SIG-M5 (cell line): ENCODE measurements around the gene ARMH2.
"Not testable (repeated sequence)": the region's sequence is repeated elsewhere in the genome, so short reads cannot be mapped to it uniquely, and the experiment has no call there.

Experiments
- DNase-seq: peaks from one replicate; lab custom pipeline; 2025; lab: John Stamatoyannopoulos, UW

ARMH2 gene

GRCh38 chr6:24818346-24818745 lies 19.6 kb upstream of the ARMH2 start:
- DNase-seq = no peak

- DNase-seq = no peak
These were observed 11.0 kb upstream of the ARMH2 start for GRCh38 chr6:24809728-24810127.

- no peak for DNase-seq
These were observed 8.9 kb upstream of the ARMH2 start for GRCh38 chr6:24807584-24807983.

- DNase-seq = no peak
These were observed 3.7 kb upstream of the ARMH2 start for GRCh38 chr6:24802271-24803059.

GRCh38 chr6:24799541-24799915 lies 811 bp upstream of the ARMH2 start:
- DNase-seq = no peak

GRCh38 chr6:24797596-24798216 lies 1.0 kb downstream of the ARMH2 start:
- DNase-seq = no peak

GRCh38 chr6:24796616-24797290 lies 2.0 kb downstream of the ARMH2 start:
- no peak for DNase-seq

GRCh38 chr6:24795106-24795505 lies 3.6 kb downstream of the ARMH2 start:
- DNase-seq = no peak

GRCh38 chr6:24788031-24788665 lies 10.6 kb downstream of the ARMH2 start:
- DNase-seq = no peak

- DNase-seq = no peak
These were observed 18.5 kb downstream of the ARMH2 start for GRCh38 chr6:24780206-24780605.

GRCh38 chr6:24779416-24780016 lies 19.2 kb downstream of the ARMH2 start:
- DNase-seq = no peak

GRCh38 chr6:24778878-24779277 lies 19.8 kb downstream of the ARMH2 start:
- DNase-seq = no peak

- DNase-seq = no peak
These were observed 20.6 kb downstream of the ARMH2 start for GRCh38 chr6:24778121-24778520.

- DNase-seq = no peak
These were observed 21.5 kb downstream of the ARMH2 start for GRCh38 chr6:24777227-24777626.

GRCh38 chr6:24775520-24776058 lies 23.1 kb downstream of the ARMH2 start:
- no peak for DNase-seq

GRCh38 chr6:24774696-24775519 lies 23.8 kb downstream of the ARMH2 start, which contains the start of gene GMNN:
GMNN (plus strand) TSS chr6:24774937; CDS start chr6:24777247, 2,310 bp downstream.
- DNase-seq = peak; percentile 61

GRCh38 chr6:24768361-24768760 lies 30.4 kb downstream of the ARMH2 start:
- DNase-seq = no peak

- DNase-seq = no peak
These were observed 31.8 kb downstream of the ARMH2 start for GRCh38 chr6:24766680-24767462.

- DNase-seq = not testable (repeated sequence)
These were observed 32.7 kb downstream of the ARMH2 start for GRCh38 chr6:24765968-24766367.
